HG03442 (cell line): ENCODE measurements around the gene DISP3.

Experiments
- ATAC-seq: cut with Tn5 transposase; IDR thresholded peaks from one replicate; pipeline ENCODE4 v1.9.1; 2021; ENCODE audit warnings: mild to moderate bottlenecking, moderate library complexity; ENCODE audit not compliant: unreplicated experiment

DISP3 gene

DNA sequence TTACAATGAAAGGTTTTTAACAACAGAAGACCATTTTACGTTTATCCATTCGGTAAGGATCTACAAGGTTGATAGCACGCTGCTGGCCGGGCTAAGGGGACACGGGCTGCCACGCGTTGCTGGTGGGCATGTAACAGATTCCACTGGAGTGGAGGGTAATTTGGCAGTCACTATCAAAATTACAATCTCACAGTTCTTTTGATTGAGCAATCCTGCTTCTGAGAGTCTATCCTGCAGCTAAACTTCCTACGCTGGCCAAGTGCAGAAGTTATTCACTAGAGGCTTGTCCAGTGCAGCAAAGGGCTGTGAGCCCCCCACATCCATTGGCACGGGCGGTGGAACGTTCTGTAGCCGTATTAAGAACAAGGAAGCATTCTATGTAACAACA is 61.8 kb downstream of the DISP3 start:
- no peak for ATAC-seq

DNA sequence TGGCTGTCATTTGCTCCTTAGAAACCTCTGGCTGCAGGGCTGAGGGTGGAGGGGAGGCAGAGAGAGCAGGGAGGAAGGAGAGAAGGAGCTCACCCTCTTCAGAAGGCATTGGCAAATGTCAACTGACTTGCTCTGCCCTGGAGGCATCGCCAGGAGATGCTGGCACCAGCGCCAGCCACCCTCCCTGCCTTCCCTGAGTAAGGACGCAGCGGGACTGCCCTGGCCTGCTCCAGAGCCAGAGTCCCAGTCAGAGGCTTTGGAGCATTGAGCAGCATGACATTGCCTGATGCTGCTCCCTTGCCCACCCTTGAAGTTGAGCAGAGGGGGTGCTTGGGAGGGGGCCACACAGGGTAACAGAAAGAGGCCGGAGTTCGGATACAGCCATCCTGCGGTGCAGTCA is 62.3 kb downstream of the DISP3 start:
- no peak for ATAC-seq

GRCh38 chr1:11541956-11542355 is 63.0 kb downstream of the DISP3 start:
- no peak for ATAC-seq

GRCh38 chr1:11543392-11543791 is 64.4 kb downstream of the DISP3 start:
- ATAC-seq = no peak

- no peak for ATAC-seq
These were observed 64.8 kb downstream of the DISP3 start for GRCh38 chr1:11543796-11544195.

- no peak for ATAC-seq
These were observed 67.5 kb downstream of the DISP3 start for GRCh38 chr1:11546456-11546855.

GRCh38 chr1:11550664-11551283 is 71.8 kb downstream of the DISP3 start:
- no peak for ATAC-seq

- ATAC-seq = no peak
These were observed 79.3 kb downstream of the DISP3 start for GRCh38 chr1:11558276-11558675.

GRCh38 chr1:11558871-11559590 is 80.1 kb downstream of the DISP3 start:
- no peak for ATAC-seq

GRCh38 chr1:11559591-11559970 is 80.6 kb downstream of the DISP3 start:
- ATAC-seq = no peak

- ATAC-seq = no peak
These were observed 81.1 kb downstream of the DISP3 start for GRCh38 chr1:11560061-11560460.

GRCh38 chr1:11561740-11562139 is 82.8 kb downstream of the DISP3 start:
- ATAC-seq = no peak

- no peak for ATAC-seq
These were observed 83.7 kb downstream of the DISP3 start for GRCh38 chr1:11562664-11563063.

DNA sequence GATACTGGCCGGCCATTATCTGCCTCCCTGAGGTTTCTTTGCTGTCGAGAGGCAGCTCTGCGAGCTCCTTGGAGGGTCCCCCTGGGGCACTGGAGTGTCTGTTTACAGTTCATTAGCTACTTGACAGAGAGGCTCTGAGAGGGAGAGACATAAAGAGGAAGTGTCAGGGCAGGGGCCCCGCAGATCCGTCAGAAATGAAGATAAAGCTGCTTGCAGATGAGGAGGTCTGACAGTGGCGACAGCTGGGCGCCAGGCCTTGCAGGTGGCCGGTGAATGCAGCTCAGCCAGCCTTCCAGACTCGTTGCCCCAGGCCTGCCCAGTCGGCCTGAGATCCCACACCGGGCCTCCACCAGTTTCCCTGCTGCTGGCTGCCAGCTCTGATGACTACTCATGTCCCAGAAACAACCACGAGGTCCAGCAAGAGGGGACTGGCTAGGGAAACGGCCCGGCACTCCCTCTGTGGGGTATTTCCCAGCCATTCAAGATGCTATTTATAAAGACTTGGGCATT is 84.7 kb downstream of the DISP3 start:
- ATAC-seq = no peak

GRCh38 chr1:11564237-11564636 is 85.3 kb downstream of the DISP3 start:
- ATAC-seq = no peak

GRCh38 chr1:11566042-11566850 is 87.3 kb downstream of the DISP3 start:
- ATAC-seq = no peak

GRCh38 chr1:11567244-11568065 is 88.5 kb downstream of the DISP3 start:
- ATAC-seq = no peak

DNA sequence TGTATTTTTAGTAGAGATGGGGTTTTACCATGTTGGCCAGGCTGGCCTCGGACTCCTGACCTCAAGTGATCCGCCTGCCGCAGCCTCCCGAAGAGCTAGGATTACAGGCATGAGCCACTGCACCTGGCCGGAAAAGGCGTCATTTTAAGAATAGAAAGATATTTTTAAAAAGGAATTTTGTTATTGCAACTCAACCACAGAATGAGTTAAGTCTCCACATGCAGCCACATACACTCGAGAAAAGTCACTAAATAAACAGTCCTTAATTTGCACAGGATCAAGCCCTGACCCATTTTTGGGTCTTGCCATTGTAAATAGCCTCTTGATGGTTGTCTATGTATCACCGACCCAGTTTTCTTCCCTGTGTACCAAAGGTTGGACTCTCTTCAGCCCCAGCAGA is 89.7 kb downstream of the DISP3 start:
- no peak for ATAC-seq

DNA sequence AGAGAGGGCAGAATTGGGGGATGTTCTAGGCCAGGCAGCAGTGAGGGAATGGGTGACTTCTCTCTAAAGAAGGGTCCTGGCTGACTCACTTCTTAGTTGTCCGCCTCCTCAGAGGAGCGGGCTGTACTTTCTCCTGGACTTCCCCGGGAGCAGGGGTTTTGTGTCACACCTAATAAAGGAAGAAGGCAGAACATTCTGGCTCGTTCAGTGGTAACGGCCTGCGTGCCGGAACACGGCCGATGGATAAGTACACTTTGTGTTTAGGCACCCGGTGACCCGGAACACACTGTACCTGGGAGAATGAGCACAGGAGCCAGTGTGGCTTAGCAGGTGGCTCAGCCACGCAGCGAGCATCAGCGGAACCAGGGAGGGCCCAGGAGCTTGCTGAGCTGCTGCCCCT is 90.6 kb downstream of the DISP3 start:
- no peak for ATAC-seq

GRCh38 chr1:11569954-11570353 is 91.0 kb downstream of the DISP3 start:
- no peak for ATAC-seq

DNA sequence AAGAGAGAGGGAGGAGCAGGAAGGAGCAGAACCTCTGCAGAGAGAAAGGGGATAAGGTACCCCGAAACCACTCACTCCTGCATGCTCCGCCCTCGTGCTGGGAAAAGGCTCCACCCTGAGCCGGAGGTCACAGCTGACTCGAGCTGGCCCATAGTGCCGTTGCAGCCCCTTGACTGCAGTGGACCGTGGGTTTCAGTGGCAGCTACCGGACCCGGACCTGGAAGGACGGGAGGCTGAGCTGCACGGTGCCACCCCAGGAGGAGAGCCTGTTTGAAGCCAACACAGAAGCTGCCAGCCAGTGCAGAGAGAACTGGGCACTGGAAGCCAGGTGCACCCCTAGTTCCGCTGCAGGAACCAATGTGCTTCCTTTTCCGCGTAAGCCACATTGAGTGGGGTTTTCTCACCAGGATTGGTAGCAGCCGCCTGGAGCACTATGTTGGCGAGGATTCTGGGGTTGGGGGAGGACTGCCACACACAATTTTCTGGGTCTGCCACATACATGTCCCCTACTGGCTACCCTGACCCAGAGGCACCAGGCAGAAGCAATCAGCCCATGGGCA is 91.9 kb downstream of the DISP3 start:
- ATAC-seq = no peak
